Measurements from ENCODE around the gene KIF3C.
"Not testable (repeated sequence)": the region's sequence is repeated elsewhere in the genome, so short reads cannot be mapped to it uniquely, and the experiment has no call there.

KIF3C gene

DNA sequence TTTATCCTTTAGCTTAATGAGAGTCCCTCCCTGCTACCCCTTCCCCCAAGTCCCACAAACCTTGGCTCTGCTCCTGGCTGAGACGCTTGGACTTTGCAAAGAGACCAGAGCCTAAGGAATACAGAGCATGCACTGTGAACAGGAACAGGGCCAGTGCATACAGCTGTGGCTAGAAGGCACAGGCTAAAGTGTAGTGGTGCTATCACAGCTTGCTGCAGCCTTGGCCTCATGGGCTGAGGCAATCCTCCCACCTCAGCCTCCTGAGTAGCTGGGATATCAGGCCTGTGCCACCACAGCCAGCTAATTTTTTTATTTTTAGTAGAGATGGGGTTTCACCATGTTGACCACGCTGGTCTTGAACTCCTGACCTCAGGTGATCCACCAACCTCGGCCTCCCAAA, 64.5 kb downstream of the KIF3C start:
- POLR2A ChIA-PET: interaction anchor here (0.8 kb wide), 1 partner anchor 44 kb away, joined by 3 read pairs; no protein-coding TSS in a partner anchor
- Histone ChIP-seq H3K27ac (ENCODE audit: extremely low read depth, low read depth, low read length) (no peak overlapping the region), H3K36me3 (ENCODE audit: control insufficient read depth in 2 of 2, insufficient read depth in 1 of 2, low read length in 2 of 2) (no peaks in the 10 kb centered on the region), H3K9me3 (ENCODE audit: control insufficient read depth, insufficient read depth, low read depth, low read length) (no peaks in the 10 kb centered on the region), H3K4me1 (ENCODE audit: control insufficient read depth, insufficient read depth, low read length) (no peaks in the 10 kb centered on the region), H3K4me3 (ENCODE audit: low read depth, low read length) (no peak overlapping the region)
- CTCF ChIA-PET: interaction anchor here (0.7 to 1.0 kb wide), 2 partner anchors 311 to 449 kb away, joined by 3 to 6 read pairs; no protein-coding TSS in a partner anchor
- TF ChIP-seq ZNF175 (tag by site-specific recombination; IDR thresholded peaks at IDR 0.05): no peak

DNA sequence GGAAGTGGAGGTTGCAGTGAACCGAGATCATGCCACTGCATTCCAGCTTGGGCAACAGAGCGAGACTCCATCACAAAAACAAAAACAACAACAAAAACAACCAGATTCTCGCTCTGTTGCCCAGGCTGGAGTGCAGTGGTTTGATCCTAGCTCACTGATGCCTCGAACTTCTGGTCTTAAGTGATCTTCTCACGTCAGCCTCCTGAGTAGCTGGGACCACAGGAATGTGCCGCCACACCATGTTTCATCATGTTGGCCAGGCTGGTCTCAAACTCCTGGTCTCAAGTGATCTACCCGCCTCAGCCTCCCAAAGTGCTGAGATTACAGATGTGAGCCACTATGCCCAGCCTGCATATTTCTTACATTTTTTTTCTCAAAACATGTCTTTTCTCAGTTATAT, 64.9 kb downstream of the KIF3C start:
- ChIA-PET POLR2A (interaction anchor here (0.8 kb wide), 1 partner anchor 44 kb away, joined by 3 read pairs; no protein-coding TSS in a partner anchor), CTCF (interaction anchor here (0.6 kb wide), 1 partner anchor 61 kb away, joined by 3 read pairs; no protein-coding TSS in a partner anchor)
- H3K36me3 ChIP-seq (ENCODE audit: control insufficient read depth in 2 of 2, insufficient read depth in 1 of 2, low read length in 2 of 2); H3K9me3 ChIP-seq (ENCODE audit: control insufficient read depth, insufficient read depth, low read depth, low read length); H3K27ac ChIP-seq (ENCODE audit: extremely low read depth, low read depth, low read length); H3K4me1 ChIP-seq (ENCODE audit: control insufficient read depth, insufficient read depth, low read length); H3K4me3 ChIP-seq (ENCODE audit: low read depth, low read length): not testable (repeated sequence)

- H3K4me3 ChIP-seq (ENCODE audit: low read depth, low read length); H3K9me3 ChIP-seq (ENCODE audit: control insufficient read depth, insufficient read depth, low read depth, low read length); H3K36me3 ChIP-seq (ENCODE audit: control insufficient read depth in 2 of 2, insufficient read depth in 1 of 2, low read length in 2 of 2); POLR2A ChIA-PET; H3K4me1 ChIP-seq (ENCODE audit: control insufficient read depth, insufficient read depth, low read length); H3K27ac ChIP-seq (ENCODE audit: extremely low read depth, low read depth, low read length): not testable (repeated sequence)
- CTCF ChIA-PET: interaction anchor here (0.8 kb wide), 1 partner anchor 34 kb away, joined by 3 read pairs; no protein-coding TSS in a partner anchor
- TF ChIP-seq FEZF1 (tag by site-specific recombination; IDR thresholded peaks at IDR 0.05): peak; percentile 29
Measured at GRCh38 chr2:25915944-25916772, 66.1 kb downstream of the KIF3C start.

DNA sequence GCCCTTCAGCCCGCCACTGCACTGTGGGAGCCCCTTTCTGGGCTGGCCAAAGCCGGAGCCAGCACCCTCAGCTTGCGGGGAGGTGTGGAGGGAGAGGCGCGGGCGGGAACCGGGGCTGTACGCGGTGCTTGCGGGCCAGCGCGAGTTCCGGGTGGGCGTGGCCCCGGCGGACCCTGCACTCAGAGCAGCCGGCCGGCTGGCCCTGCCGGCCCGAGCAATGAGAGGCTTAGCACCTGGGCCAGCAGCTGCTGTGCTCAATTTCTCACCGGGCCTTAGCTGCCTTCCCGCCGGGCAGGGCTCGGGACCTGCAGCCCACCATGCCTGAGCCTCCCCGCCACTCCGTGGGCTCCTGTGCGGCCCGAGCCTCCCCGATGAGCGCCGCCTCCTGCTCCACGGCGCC, 66.9 kb downstream of the KIF3C start:
- CTCF ChIA-PET; H3K4me1 ChIP-seq (ENCODE audit: control insufficient read depth, insufficient read depth, low read length); POLR2A ChIA-PET: not testable (repeated sequence)

GRCh38 chr2:25913696-25913973, 68.7 kb downstream of the KIF3C start:
- ChIA-PET CTCF (interaction anchor here (0.6 kb wide), 1 partner anchor 30 kb away, joined by 3 read pairs; no protein-coding TSS in a partner anchor), POLR2A (interaction anchor here (1.3 kb wide), 1 partner anchor 35 kb away, joined by 6 read pairs; the partner anchor contains the start of gene ASXL2)
- H3K9me3 ChIP-seq (ENCODE audit: control insufficient read depth, insufficient read depth, low read depth, low read length); H3K4me3 ChIP-seq (ENCODE audit: low read depth, low read length); H3K4me1 ChIP-seq (ENCODE audit: control insufficient read depth, insufficient read depth, low read length); H3K27ac ChIP-seq (ENCODE audit: extremely low read depth, low read depth, low read length); H3K36me3 ChIP-seq (ENCODE audit: control insufficient read depth in 2 of 2, insufficient read depth in 1 of 2, low read length in 2 of 2): not testable (repeated sequence)
- TF ChIP-seq ZNF121 (tag by site-specific recombination; IDR thresholded peaks at IDR 0.05): peak; percentile 67; the same call in 1 of the 2 replicates

More for the DNA sequence above, 66.9 kb downstream of the KIF3C start:
- H3K27ac ChIP-seq (ENCODE audit: extremely low read depth, low read depth, low read length); H3K9me3 ChIP-seq (ENCODE audit: control insufficient read depth, insufficient read depth, low read depth, low read length); H3K36me3 ChIP-seq (ENCODE audit: control insufficient read depth in 2 of 2, insufficient read depth in 1 of 2, low read length in 2 of 2); H3K4me3 ChIP-seq (ENCODE audit: low read depth, low read length): not testable (repeated sequence)

- H3K4me1 ChIP-seq (ENCODE audit: control insufficient read depth, insufficient read depth, low read length): no peaks in the 10 kb centered on the region
- no peak overlapping the region for H3K4me3 ChIP-seq (ENCODE audit: low read depth, low read length)
- CTCF ChIA-PET: interaction anchor here (0.6 to 0.7 kb wide), 2 partner anchors 30 to 302 kb away, joined by 3 to 4 read pairs; no protein-coding TSS in a partner anchor
- no peak overlapping the region for H3K27ac ChIP-seq (ENCODE audit: extremely low read depth, low read depth, low read length)
- no peaks in the 10 kb centered on the region for H3K36me3 ChIP-seq (ENCODE audit: control insufficient read depth in 2 of 2, insufficient read depth in 1 of 2, low read length in 2 of 2)
- POLR2A ChIA-PET: interaction anchor here (1.3 kb wide), 1 partner anchor 35 kb away, joined by 6 read pairs; the partner anchor contains the start of gene ASXL2
- no peaks in the 10 kb centered on the region for H3K9me3 ChIP-seq (ENCODE audit: control insufficient read depth, insufficient read depth, low read depth, low read length)
- TF ChIP-seq ZNF155 (tag by site-specific recombination; IDR thresholded peaks at IDR 0.05) (no peak), ZNF561 (tag by site-specific recombination; IDR thresholded peaks at IDR 0.05; ENCODE audit: borderline replicate concordance) (no peak), ZNF174 (tag by site-specific recombination; IDR thresholded peaks at IDR 0.05) (no peak), ZNF626 (tag by site-specific recombination; IDR thresholded peaks at IDR 0.05) (no peak), ZNF214 (tag by site-specific recombination; IDR thresholded peaks at IDR 0.05; ENCODE audit: borderline replicate concordance) (no peak), ZNF600 (tag by site-specific recombination; IDR thresholded peaks at IDR 0.05) (no peak), ZNF112 (tag by site-specific recombination; IDR thresholded peaks at IDR 0.05) (no peak), ZBTB1 (tag by site-specific recombination; IDR thresholded peaks at IDR 0.05) (no peak), ZNF354C (tag by site-specific recombination; IDR thresholded peaks at IDR 0.05; ENCODE audit: borderline replicate concordance, low read depth) (no peak), ZNF292 (tag by site-specific recombination; IDR thresholded peaks at IDR 0.05; ENCODE audit: borderline replicate concordance, low read depth) (no peak), ZNF610 (tag by site-specific recombination; IDR thresholded peaks at IDR 0.05; ENCODE audit: borderline replicate concordance) (no peak), PBX3 (CRISPR knock-in tag; IDR thresholded peaks at IDR 0.05) (no peak), GFI1B (tag by site-specific recombination; IDR thresholded peaks at IDR 0.05) (no peak)
Measured at GRCh38 chr2:25912851-25913695, 69.2 kb downstream of the KIF3C start.

All from HEK293 (cell line).